NCI-H2227 treated with DMSO at 0.1 percent for 48 hours (cell line): ENCODE results near the gene POTEC.
"Not testable (repeated sequence)": the region's sequence is repeated elsewhere in the genome, so short reads cannot be mapped to it uniquely, and the experiment has no call there.

ENCODE experiments used
- DNase-seq: peaks from one replicate; lab custom pipeline; 2025; lab: John Stamatoyannopoulos, UW

The POTEC gene

DNA sequence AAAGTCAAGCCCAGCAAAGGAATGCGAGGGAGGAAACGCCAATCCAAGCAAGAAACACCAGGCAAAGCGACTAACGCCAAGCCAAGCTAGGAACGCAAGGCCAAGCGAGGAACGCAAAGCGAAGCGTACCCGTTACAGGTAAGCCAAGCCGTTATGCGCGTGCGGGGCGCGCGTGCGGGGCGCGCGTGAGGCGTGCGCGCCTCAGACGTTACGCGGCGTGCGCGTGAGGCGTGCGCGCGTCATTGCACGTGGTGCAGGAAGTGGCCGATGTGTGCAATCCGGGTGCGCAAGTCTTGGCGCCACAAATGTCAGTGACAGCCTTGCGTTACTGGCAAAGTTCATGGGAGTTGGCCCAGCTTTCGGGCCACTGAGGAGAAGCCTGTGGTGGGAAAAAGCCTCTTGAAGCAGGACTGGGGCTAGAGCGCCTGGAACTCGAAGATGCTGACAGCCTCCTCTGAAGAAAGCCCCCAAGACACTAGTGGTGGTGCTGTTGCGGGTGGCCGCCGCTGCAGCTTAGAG lies at the start of gene POTEC:
Gene POTEC, minus strand, starts transcription at position 155 of the 519 bp plus-strand sequence. CDS start 454 bp downstream, outside the sequence.
- not testable (repeated sequence) for DNase-seq

DNA sequence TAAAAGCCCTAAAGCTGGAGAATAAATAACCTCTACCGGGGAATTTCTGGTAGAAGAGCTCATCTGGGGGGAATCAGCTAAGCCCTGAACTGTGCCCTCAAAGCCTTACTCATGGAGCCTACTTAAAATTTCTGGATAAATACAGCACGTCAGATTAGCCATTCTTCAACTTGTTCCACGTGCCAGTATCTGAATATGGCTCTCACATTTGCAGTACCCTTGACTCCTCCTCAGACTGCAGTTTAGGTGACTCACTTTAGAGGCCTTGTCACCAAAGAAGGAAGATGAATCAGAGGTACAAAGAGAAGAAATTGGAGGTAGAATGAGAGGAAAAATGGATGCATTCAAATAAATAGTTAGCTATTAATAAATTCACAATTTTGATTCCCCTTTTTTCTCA lies 34.6 kb upstream of the POTEC start:
- DNase-seq = no peak

DNA sequence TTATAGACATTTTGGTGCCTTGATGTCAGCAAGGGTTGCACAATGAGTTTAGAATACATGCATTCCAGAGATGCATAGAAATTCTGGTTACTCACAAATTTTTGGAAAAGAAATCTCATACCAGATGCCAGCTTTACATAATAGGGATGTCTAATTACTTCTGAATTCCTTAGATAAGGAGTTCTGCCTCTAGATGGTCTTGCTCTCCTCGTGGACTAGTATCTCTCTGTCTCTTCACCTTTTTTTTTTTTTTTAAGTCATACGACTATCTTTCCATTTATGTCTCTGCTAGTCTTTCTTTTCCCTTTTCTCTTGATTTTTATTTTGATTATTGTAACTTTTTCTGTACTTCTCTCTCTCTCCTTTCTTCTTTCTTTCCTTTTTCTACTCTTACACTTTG lies 16.1 kb upstream of the POTEC start:
- DNase-seq = not testable (repeated sequence)

- not testable (repeated sequence) for DNase-seq
Observed at GRCh38 chr18:14531659-14532058, 11.7 kb downstream of the POTEC start.

DNA sequence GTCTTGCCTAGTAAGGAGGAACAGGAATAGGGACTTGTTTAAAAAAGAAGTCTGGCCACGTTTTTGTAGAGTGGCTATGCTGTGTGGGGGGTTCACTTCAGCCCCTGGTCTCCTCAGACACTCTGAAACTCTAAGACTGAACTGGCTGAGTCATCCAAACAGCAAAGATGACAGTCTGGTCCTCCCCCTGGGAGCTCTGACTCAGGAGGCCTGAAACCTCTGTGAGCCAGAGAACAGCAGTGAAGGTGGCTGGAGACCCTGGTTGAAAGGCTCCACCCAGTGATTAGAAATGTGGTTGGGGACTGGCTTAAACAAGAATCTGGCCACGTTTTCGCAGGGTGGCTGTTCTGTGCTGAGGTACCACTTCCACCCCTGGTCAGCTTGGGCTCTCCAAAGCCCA lies 32.7 kb downstream of the POTEC start:
- DNase-seq = not testable (repeated sequence)

GRCh38 chr18:14503691-14504090 lies 39.7 kb downstream of the POTEC start:
- DNase-seq = not testable (repeated sequence)

DNA sequence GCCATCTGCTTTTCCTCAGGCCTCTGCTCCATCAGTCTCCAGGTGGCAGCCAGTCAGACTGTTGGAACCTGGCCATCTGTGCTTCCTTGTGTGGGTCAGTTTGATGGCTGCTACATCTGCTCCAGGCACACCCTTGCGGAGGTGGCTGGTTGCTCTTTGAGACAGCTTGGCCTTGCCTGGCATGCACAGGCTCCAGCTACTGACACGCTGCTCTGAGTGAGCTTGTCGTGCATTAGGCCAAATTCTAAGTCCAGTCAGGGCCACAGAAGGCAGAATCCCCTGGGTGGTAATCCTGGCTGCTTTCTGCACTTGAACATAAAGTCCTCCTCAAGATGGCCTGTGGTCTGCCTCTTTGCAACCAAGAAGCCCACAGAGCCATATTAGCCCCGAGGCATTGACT lies 41.5 kb downstream of the POTEC start:
- not testable (repeated sequence) for DNase-seq

GRCh38 chr18:14489256-14490014 lies 54.0 kb downstream of the POTEC start:
- DNase-seq = not testable (repeated sequence)

- DNase-seq = not testable (repeated sequence)
Observed at GRCh38 chr18:14488789-14489188, 54.6 kb downstream of the POTEC start.

DNA sequence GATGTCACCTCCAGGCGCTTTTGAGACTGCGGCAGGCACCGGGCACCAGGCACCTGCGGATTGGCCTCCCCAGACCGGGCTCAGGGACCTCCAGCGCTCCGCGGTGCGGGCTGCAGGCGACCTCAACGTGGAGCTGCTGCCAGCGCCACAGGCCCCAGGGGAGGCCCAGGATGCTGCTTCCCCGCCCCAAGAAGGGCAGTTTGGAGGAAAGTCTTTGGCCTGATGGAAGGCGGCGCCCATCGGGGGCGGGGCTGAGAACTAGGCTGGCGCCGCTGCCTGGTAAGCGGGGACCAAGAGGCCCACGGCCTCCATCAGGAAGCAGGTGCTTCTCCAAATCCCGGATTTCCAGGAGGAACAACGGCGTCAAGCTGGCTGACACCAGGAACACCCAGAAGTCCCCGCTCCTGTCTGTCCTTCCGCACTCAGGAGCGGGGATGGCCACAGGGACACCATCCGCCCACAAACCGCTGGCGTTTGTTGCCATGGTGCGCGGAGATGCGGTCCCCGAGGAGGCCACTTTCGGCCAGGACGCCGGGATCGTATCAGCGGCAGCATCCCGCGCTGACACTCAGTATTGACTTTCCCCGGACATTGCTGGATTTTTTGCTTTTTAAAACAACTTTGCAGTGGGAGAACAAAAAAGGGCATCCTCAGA lies 56.3 kb downstream of the POTEC start:
- DNase-seq = not testable (repeated sequence)

GRCh38 chr18:14479076-14479475 lies 64.3 kb downstream of the POTEC start:
- DNase-seq = not testable (repeated sequence)

DNA sequence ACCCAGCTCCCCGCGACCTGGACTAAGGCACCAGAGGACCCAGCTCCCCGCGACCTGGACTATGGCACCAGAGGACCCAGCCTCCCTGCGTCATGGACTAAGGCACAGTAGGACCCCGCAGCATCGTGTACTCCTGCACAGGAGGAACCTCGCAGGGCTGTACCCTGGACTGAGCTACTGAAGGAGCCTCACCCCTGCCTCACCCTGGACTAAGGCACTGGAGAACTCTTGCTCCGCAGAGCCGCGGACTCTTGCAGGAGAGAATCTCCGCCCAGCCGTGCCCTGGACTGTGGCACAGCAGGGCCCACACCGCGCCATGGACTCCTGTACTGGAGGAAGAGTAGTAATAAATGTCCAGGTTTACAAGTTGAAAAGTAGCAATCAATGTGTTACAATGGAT lies 67.9 kb downstream of the POTEC start:
- not testable (repeated sequence) for DNase-seq

- not testable (repeated sequence) for DNase-seq
Observed at GRCh38 chr18:14474752-14475151, 68.6 kb downstream of the POTEC start.

DNA sequence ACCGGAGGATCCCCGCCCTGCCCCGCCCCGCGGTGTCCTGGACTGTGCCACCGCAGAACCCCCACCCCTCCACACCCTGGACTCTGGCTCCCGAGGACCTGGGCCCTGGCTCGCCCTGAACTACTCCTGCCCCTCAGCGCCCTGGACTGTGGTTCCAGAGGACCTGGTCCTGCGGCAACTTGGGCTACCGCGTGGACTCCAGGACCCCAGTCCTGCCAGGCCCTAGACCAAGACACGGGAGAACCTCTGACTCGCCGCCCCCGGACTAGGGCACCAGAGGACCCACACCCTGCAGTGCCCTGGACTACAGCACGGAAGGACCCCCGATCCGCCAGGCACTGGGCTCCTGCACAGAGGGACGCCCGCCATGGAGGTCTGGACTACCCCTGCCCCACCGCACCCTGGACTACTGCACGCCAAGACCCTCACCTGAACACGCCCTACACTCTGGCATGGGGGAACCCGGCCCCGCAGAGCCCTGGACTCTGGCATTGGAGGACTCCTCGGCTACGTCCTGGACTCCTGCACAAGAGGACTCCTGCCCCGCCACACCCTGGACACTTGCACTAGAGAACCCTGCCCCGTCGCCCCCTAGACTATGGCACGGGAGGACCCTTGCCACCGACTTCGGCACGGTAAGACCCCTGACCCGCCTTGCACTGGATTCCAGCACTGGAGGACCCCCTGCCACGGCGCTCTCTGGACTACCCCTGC lies 69.2 kb downstream of the POTEC start:
- not testable (repeated sequence) for DNase-seq

DNA sequence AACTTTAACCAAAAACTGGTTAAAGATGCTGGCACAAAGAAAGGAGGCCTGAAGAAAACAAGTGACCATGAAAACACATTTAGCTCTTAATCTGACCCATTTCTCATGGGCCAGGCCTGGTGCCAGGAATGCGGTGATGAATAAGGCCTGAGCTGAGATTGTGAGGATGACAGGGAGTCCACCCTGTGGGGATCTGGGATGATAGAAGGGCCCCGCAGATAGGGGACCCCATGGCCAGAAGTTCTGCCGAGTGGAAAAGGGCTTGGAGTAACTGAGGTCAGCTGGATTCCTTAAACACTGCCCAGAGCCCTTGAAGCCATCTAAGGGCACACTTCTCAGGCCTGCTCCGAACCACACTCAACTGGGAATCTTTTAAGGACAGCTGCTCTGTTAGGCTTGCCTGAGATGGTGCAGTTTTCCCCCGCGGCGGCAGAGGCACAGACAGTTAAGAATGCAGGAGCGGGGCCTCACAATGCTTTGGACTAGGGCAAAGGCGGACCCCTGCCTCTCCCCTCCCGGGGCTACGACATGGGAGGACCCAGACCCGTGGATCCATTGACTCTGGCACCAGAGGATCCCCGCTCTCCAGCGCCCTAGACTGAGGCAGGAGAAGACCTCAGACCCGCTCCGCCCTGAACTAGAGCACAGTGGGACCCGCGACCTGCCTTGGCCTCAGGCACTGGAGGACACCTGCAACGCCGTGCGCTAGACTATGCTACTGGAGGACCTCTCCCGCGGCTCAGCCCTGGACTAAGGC lies 70.0 kb downstream of the POTEC start:
- not testable (repeated sequence) for DNase-seq

DNA sequence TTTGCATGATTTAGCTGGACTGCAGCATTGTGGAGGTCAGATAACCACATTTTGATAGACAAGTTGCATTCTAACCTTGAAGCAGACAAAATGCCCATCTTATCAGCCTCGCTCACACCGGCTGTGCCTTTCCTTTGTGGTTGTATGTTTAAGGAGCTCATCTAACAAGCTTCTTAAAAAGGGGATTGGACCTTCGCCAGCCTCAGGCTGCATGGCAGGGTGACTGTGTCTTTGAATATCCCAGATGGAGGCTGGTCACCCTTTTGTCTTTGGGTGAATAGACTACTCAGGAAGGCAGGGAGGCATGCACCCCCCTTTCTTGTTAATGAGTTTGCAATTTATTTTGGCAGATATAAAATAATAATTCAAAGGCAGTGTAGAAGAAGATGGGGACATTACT lies 72.1 kb downstream of the POTEC start:
- DNase-seq = not testable (repeated sequence)

- not testable (repeated sequence) for DNase-seq
Observed at GRCh38 chr18:14470446-14470845, 73.0 kb downstream of the POTEC start.

DNA sequence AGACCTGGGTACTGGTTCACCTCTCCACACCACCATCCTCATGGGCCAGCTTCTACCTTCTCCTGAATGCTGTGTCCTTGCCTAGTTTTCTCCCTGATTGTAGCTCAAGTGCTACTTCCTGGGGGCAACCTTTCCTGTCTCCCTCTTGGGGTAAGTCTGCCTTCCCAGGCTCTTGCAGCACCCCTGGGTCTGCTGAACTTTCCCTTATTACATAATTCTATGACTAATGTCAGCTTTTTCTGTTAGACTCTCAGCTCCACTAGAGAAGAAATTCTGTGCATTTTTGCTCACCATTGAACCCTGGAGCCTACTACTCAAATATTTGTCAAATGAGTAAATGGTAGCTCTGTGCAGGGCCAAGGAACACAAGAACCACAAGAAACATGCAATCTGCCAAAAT lies 73.4 kb downstream of the POTEC start:
- not testable (repeated sequence) for DNase-seq

GRCh38 chr18:14465989-14466388 lies 77.4 kb downstream of the POTEC start:
- not testable (repeated sequence) for DNase-seq
